SK-N-SH treated with all-trans-retinoic acid at 6 μM for 48 hours (cell line): ENCODE measurements around the gene ACAD10.

Source experiments
- BACH2 ChIP-seq: fragments of 250-450 bp; sonication (Bioruptor Pico); IDR thresholded peaks from 2 replicates; pipeline ENCODE4 v1.9.0; 2021; ENCODE audit warnings: mild to moderate bottlenecking, borderline replicate concordance
- CSDC2 ChIP-seq: fragments of 250-450 bp; sonication (Bioruptor Pico); IDR thresholded peaks from 2 replicates; pipeline ENCODE4 v1.5.0; 2020; ENCODE audit warnings: mild to moderate bottlenecking, moderate library complexity
- RARB ChIP-seq: fragments of 250-450 bp; sonication (Bioruptor Pico); IDR thresholded peaks from 2 replicates; pipeline ENCODE4 v1.8.0; 2021; ENCODE audit warnings: mild to moderate bottlenecking, moderate library complexity
- TOX ChIP-seq: fragments of 250-450 bp; sonication (Bioruptor Pico); IDR thresholded peaks from 2 replicates; pipeline ENCODE4 v1.8.0; 2021; ENCODE audit warnings: mild to moderate bottlenecking, moderate library complexity, borderline replicate concordance
- ZC3H10 ChIP-seq: fragments of 250-450 bp; sonication (Bioruptor Pico); IDR thresholded peaks from 2 replicates; pipeline ENCODE4 v1.5.1; 2021; ENCODE audit warnings: mild to moderate bottlenecking, moderate library complexity
- ZFP3 ChIP-seq: fragments of 250-450 bp; sonication (Bioruptor Pico); IDR thresholded peaks from 2 replicates; pipeline ENCODE4 v1.5.0; 2020; ENCODE audit warnings: mild to moderate bottlenecking, moderate library complexity
- ZFP30 ChIP-seq: fragments of 450-650 bp; formaldehyde crosslinking; IDR thresholded peaks from 2 replicates; pipeline ENCODE4 v1.5.0; 2022; ENCODE audit warnings: mild to moderate bottlenecking, moderate library complexity
- ZNF70 ChIP-seq: fragments of 450-650 bp; formaldehyde crosslinking; IDR thresholded peaks from 2 replicates; pipeline ENCODE4 v1.5.0; 2020; ENCODE audit warnings: mild to moderate bottlenecking, moderate library complexity
- ZNF8 ChIP-seq: fragments of 450-650 bp; formaldehyde crosslinking; IDR thresholded peaks from 2 replicates; pipeline ENCODE4 v1.5.0; 2020; ENCODE audit warnings: mild to moderate bottlenecking, moderate library complexity
- TF ChIP-seq, protein P1 (sequence below): fragments of 250-450 bp; sonication (Bioruptor Pico); IDR thresholded peaks from 2 replicates; pipeline ENCODE4 v1.5.0; 2020; ENCODE audit warnings: mild to moderate bottlenecking, moderate library complexity
- TF ChIP-seq, protein P2 (sequence below): fragments of 250-450 bp; sonication (Bioruptor Pico); IDR thresholded peaks from 2 replicates; pipeline ENCODE4 v1.8.0; 2020; ENCODE audit warnings: mild to moderate bottlenecking, moderate library complexity, borderline replicate concordance
- TF ChIP-seq, protein P3 (sequence below): fragments of 250-450 bp; sonication (Bioruptor Pico); IDR thresholded peaks from 2 replicates; pipeline ENCODE4 v1.5.1; 2020; ENCODE audit warnings: low read depth, mild to moderate bottlenecking, moderate library complexity
- TF ChIP-seq, protein P4 (sequence below): fragments of 250-450 bp; sonication (Bioruptor Pico); IDR thresholded peaks from 2 replicates; pipeline ENCODE4 v1.8.0; 2021; ENCODE audit warnings: low read depth, mild to moderate bottlenecking, moderate library complexity, borderline replicate concordance

DNA sequence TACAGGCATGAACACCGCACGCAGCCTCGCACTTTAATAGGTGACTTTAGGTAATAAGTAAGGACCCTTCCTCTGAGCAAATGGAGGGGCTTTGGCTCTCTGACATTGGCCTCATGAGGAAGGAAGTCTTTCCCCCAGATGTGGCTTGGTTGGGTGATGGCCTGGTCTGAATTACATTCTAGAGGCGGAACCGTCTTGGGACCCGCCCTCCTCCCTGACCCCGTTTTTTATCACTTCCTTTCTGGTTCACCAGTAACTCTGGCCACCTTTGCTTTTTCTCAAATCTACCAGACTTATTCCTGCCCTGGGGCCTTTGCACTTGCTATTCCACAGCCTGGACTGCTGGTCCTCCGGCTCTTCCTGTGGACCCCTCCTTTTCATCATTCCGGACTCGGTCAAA, 94.3 kb downstream of the ACAD10 start:
- TF ChIP-seq ZFP3 (CRISPR knock-in tag): no peak
- no peak for TF ChIP-seq ZFP30 (CRISPR knock-in tag)
- no peak for TF ChIP-seq RARB (CRISPR knock-in tag)
- no peak for TF ChIP-seq ZC3H10 (CRISPR knock-in tag)
- TF ChIP-seq CSDC2 (CRISPR knock-in tag): no peak
- TF ChIP-seq, protein P1, sequence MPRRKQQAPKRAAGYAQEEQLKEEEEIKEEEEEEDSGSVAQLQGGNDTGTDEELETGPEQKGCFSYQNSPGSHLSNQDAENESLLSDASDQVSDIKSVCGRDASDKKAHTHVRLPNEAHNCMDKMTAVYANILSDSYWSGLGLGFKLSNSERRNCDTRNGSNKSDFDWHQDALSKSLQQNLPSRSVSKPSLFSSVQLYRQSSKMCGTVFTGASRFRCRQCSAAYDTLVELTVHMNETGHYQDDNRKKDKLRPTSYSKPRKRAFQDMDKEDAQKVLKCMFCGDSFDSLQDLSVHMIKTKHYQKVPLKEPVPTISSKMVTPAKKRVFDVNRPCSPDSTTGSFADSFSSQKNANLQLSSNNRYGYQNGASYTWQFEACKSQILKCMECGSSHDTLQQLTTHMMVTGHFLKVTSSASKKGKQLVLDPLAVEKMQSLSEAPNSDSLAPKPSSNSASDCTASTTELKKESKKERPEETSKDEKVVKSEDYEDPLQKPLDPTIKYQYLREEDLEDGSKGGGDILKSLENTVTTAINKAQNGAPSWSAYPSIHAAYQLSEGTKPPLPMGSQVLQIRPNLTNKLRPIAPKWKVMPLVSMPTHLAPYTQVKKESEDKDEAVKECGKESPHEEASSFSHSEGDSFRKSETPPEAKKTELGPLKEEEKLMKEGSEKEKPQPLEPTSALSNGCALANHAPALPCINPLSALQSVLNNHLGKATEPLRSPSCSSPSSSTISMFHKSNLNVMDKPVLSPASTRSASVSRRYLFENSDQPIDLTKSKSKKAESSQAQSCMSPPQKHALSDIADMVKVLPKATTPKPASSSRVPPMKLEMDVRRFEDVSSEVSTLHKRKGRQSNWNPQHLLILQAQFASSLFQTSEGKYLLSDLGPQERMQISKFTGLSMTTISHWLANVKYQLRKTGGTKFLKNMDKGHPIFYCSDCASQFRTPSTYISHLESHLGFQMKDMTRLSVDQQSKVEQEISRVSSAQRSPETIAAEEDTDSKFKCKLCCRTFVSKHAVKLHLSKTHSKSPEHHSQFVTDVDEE (CRISPR knock-in tag): no peak
- TF ChIP-seq ZNF70: no peak
- TF ChIP-seq BACH2 (CRISPR knock-in tag): no peak
- TF ChIP-seq, protein P2, sequence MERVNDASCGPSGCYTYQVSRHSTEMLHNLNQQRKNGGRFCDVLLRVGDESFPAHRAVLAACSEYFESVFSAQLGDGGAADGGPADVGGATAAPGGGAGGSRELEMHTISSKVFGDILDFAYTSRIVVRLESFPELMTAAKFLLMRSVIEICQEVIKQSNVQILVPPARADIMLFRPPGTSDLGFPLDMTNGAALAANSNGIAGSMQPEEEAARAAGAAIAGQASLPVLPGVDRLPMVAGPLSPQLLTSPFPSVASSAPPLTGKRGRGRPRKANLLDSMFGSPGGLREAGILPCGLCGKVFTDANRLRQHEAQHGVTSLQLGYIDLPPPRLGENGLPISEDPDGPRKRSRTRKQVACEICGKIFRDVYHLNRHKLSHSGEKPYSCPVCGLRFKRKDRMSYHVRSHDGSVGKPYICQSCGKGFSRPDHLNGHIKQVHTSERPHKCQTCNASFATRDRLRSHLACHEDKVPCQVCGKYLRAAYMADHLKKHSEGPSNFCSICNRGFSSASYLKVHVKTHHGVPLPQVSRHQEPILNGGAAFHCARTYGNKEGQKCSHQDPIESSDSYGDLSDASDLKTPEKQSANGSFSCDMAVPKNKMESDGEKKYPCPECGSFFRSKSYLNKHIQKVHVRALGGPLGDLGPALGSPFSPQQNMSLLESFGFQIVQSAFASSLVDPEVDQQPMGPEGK (CRISPR knock-in tag): no peak
- TF ChIP-seq TOX (CRISPR knock-in tag): no peak
- TF ChIP-seq, protein P3, sequence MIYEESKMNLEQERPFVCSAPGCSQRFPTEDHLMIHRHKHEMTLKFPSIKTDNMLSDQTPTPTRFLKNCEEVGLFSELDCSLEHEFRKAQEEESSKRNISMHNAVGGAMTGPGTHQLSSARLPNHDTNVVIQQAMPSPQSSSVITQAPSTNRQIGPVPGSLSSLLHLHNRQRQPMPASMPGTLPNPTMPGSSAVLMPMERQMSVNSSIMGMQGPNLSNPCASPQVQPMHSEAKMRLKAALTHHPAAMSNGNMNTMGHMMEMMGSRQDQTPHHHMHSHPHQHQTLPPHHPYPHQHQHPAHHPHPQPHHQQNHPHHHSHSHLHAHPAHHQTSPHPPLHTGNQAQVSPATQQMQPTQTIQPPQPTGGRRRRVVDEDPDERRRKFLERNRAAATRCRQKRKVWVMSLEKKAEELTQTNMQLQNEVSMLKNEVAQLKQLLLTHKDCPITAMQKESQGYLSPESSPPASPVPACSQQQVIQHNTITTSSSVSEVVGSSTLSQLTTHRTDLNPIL (CRISPR knock-in tag): no peak
- no peak for TF ChIP-seq ZNF8 (CRISPR knock-in tag)
- TF ChIP-seq, protein P4, sequence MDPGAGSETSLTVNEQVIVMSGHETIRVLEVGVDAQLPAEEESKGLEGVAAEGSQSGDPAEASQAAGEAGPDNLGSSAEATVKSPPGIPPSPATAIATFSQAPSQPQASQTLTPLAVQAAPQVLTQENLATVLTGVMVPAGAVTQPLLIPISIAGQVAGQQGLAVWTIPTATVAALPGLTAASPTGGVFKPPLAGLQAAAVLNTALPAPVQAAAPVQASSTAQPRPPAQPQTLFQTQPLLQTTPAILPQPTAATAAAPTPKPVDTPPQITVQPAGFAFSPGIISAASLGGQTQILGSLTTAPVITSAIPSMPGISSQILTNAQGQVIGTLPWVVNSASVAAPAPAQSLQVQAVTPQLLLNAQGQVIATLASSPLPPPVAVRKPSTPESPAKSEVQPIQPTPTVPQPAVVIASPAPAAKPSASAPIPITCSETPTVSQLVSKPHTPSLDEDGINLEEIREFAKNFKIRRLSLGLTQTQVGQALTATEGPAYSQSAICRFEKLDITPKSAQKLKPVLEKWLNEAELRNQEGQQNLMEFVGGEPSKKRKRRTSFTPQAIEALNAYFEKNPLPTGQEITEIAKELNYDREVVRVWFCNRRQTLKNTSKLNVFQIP (CRISPR knock-in tag): no peak
